K562 (cell line): ENCODE data around the gene QKI. TPM values are rescaled to one million over a fixed set of nuclear protein-coding genes. Genes with fewer than 3 reads are reported as not detected.

Experiments used
- ATAC-seq: fragments of 200-7000 bp; cut with Tn5 transposase; 3 replicates; pipeline ENCODE4 v1.9.1; 2020; ENCODE audit warnings: moderate library complexity
- BruUV-seq: library from RNA; stranded (reverse); fragments of 400-500 nt; replicated peaks from 2 replicates; lab custom pipeline; 2021; lab: Mats Ljungman, UMichigan
- CTCF ChIA-PET: fragments of 300-600 bp; formaldehyde crosslinking; extraction: SDS; loops from one replicate; lab custom pipeline; 2021; ENCODE audit warnings: low intra/inter-chr PET ratio; lab: Yijun Ruan, JAX
- POLR2A ChIA-PET: fragments of 300-600, 350-650 bp; sonication (Branson Sonifier 250); formaldehyde crosslinking; extraction: SDS; loops from one replicate; lab custom pipeline; 2021; ENCODE audit warnings: antibody characterized with exemption, inconsistent platforms; lab: Yijun Ruan, JAX
- DNase-seq, 4 experiments: peaks; one replicate each; pipeline versions ENCODE4 v3.0.0 to v3.0.0-alpha.2; 2011 to 2018; ENCODE audit warnings: low spot score in 3 of 4, mixed read lengths in 3 of 4; ENCODE audit errors: extremely low read depth in 1 of 4
- FAIRE-seq: peaks from 2 replicates; lab custom pipeline; 2011; peaks lifted over from hg19 to GRCh38; lab: Jason Lieb, UNC
- H2AFZ ChIP-seq: 2 replicates; pipeline ENCODE4 v1.6.0; 2011; ENCODE audit warnings: low read depth, low read length, control low read depth, inconsistent platforms
- H3K27ac ChIP-seq: fragments of 200-600 bp; 3 replicates; pipeline ENCODE4 v1.8.0; 2011; ENCODE audit warnings: low read depth, mild to moderate bottlenecking, control low read depth, inconsistent platforms, low read length, moderate library complexity, mixed read lengths; ENCODE audit errors: extremely low read depth
- H3K27me3 ChIP-seq, 2 experiments: fragments of 300-600 bp in 1 of 2; 2 replicates in 1 of 2; 3 replicates in 1 of 2; pipeline versions ENCODE4 v1.6.0 to v1.8.0; 2011; ENCODE audit warnings: inconsistent platforms in 2 of 2, low read length in 2 of 2, mild to moderate bottlenecking in 1 of 2, mixed read lengths in 1 of 2, moderate library complexity in 1 of 2; ENCODE audit not compliant: control insufficient read depth in 2 of 2, insufficient read depth in 2 of 2
- H3K36me3 ChIP-seq: fragments of 300-600 bp; 3 replicates; pipeline ENCODE4 v1.8.0; 2011; ENCODE audit warnings: mild to moderate bottlenecking, low read length, inconsistent platforms; ENCODE audit not compliant: control insufficient read depth, insufficient read depth
- H3K4me1 ChIP-seq, 2 experiments: fragments of 200-600 bp in 1 of 2; replicated peaks in 1 of 2; 2 replicates in 1 of 2; 3 replicates in 1 of 2; pipeline versions ENCODE4 v1.5.1 to v1.8.0; 2011; ENCODE audit warnings: inconsistent platforms in 2 of 2, low read length in 2 of 2, mild to moderate bottlenecking in 1 of 2, mixed read lengths in 1 of 2, moderate library complexity in 1 of 2; ENCODE audit not compliant: control insufficient read depth in 2 of 2, insufficient read depth in 2 of 2
- H3K4me2 ChIP-seq: 2 replicates; pipeline ENCODE4 v1.6.1; 2011; ENCODE audit warnings: low read length, control low read depth, inconsistent platforms, mixed read lengths; ENCODE audit not compliant: insufficient read depth
- H3K4me3 ChIP-seq: fragments of 200-600 bp; sonication (generic), shearing (Covaris generic); 2 replicates; pipeline ENCODE4 v1.5.1; 2016; ENCODE audit warnings: control low read depth, inconsistent platforms
- H3K79me2 ChIP-seq: fragments of 200-600 bp; 3 replicates; pipeline ENCODE4 v1.8.0; 2011; ENCODE audit warnings: low read length, inconsistent platforms; ENCODE audit not compliant: control insufficient read depth, insufficient read depth
- H3K9ac ChIP-seq, 2 experiments: 2 replicates each; pipeline versions ENCODE4 v1.6.0 to v1.6.1; 2011; ENCODE audit warnings: low read depth in 2 of 2, low read length in 2 of 2, control low read depth in 1 of 2, inconsistent platforms in 1 of 2, mild to moderate bottlenecking in 1 of 2, mixed read lengths in 1 of 2; ENCODE audit not compliant: insufficient read depth in 1 of 2
- H3K9me1 ChIP-seq: one replicate; pipeline ENCODE4 v1.6.0; 2011; ENCODE audit warnings: inconsistent platforms, mild to moderate bottlenecking, low read length, moderate library complexity; ENCODE audit not compliant: control insufficient read depth, insufficient read depth
- H3K9me3 ChIP-seq: replicated peaks from 2 replicates; pipeline ENCODE4 v1.5.1; 2011; ENCODE audit warnings: low read depth, low read length, inconsistent platforms; ENCODE audit not compliant: control insufficient read depth, insufficient read depth
- H4K20me1 ChIP-seq: replicated peaks from 2 replicates; pipeline ENCODE4 v1.6.1; 2011; ENCODE audit warnings: low read length, inconsistent platforms, mixed read lengths; ENCODE audit not compliant: control insufficient read depth, insufficient read depth
- BMI1 ChIP-seq: fragments of 150-350 bp; IDR thresholded peaks from 2 replicates; pipeline ENCODE4 v1.6.1; 2014; ENCODE audit warnings: low read length
- IRF2 ChIP-seq: sonication (generic); formaldehyde crosslinking; IDR thresholded peaks from 2 replicates; pipeline ENCODE4 v1.8.1; 2022; ENCODE audit warnings: mild to moderate bottlenecking, missing genetic modification reagents
- JUND ChIP-seq, 2 experiments: IDR thresholded peaks; 2 replicates in 1 of 2; 3 replicates in 1 of 2; pipeline ENCODE4 v1.6.1; 2011; ENCODE audit warnings: borderline replicate concordance in 2 of 2, low read depth in 2 of 2, low read length in 2 of 2, improper control_type of control experiment in 1 of 2, missing biosample characterization in 1 of 2, missing genetic modification characterization in 1 of 2, missing genetic modification reagents in 1 of 2
- MTF1 ChIP-seq: fragments of 250-450 bp; sonication (Bioruptor Pico); IDR thresholded peaks from 2 replicates; pipeline ENCODE4 v1.9.0; 2021; ENCODE audit warnings: moderate library complexity, mild to moderate bottlenecking, inconsistent platforms, borderline replicate concordance
- MYC ChIP-seq, 2 experiments: fragments of 250-450 bp in 1 of 2; sonication (Bioruptor Pico) in 1 of 2; IDR thresholded peaks; 2 replicates each; pipeline versions ENCODE4 v1.5.1 to v1.6.1; 2012 to 2021; ENCODE audit warnings: low read depth in 2 of 2, borderline replicate concordance in 1 of 2, improper control_type of control experiment in 1 of 2, low read length in 1 of 2, mild to moderate bottlenecking in 1 of 2, moderate library complexity in 1 of 2
- NCOA4 ChIP-seq: fragments of 450-650 bp; IDR thresholded peaks from 2 replicates; pipeline ENCODE4 v1.6.1; 2018; ENCODE audit warnings: mild to moderate bottlenecking; ENCODE audit not compliant: partially characterized antibody
- NR1H2 ChIP-seq: sonication (generic); formaldehyde crosslinking; IDR thresholded peaks from 2 replicates; pipeline ENCODE4 v1.4.0; 2020; ENCODE audit warnings: mild to moderate bottlenecking, missing genetic modification reagents
- POLR2G ChIP-seq: fragments of 200-400 bp; formaldehyde crosslinking; IDR thresholded peaks from 2 replicates; pipeline ENCODE4 v1.6.1; 2017; ENCODE audit warnings: low read depth, mild to moderate bottlenecking, antibody characterized with exemption, low read length, moderate library complexity
- WGBS: fragments of 100-300 bp; shearing (Covaris generic); methylation state at CpG from one replicate; pipeline ENCODE4 v1.1.6; 2016; ENCODE audit warnings: low coverage, mixed read lengths; ENCODE audit not compliant: insufficient coverage; ENCODE audit errors: missing lambda C conversion rate; 5-methylcytosine and 5-hydroxymethylcytosine counted together
- in situ Hi-C: fragments of 300-500 bp; cut with MboI; formaldehyde crosslinking; loops from 4 replicates; pipeline ENCODE4 v1.15.0; 2018; ENCODE audit warnings: inconsistent platforms, mixed read lengths
- intact Hi-C: fragments of 100-400 bp; cut with micrococcal nuclease; formaldehyde crosslinking; loops from 2 replicates; pipeline ENCODE4 v1.14.2; 2022
- polyA plus RNA-seq, 8 experiments: library from polyadenylated mRNA; depleted of rRNA in 4 of 8; stranded (reverse) in 5 of 8; unstranded in 3 of 8; fragments of >200 nt; fragmentation: Nextera tagmentation in 2 of 8; fragmentation: Illumina TruSeq in 1 of 8; extraction: Ambion mirVana in 2 of 8; extraction: Trizol in 1 of 8; gene quantifications; 2 replicates each; pipeline versions ENCODE4 v1.2.1 to v1.2.3, GENCODE V29; 2011 to 2014; ENCODE audit warnings: inconsistent platforms in 1 of 8, missing spikeins in 1 of 8
- total RNA-seq, 7 experiments: library from RNA; depleted of rRNA in 6 of 7; stranded (reverse); fragments of >200 nt in 6 of 7; fragmentation: Illumina TruSeq in 2 of 7; extraction: Trizol in 2 of 7; gene quantifications; 2 replicates each; pipeline versions ENCODE4 v1.2.1 to v1.2.3, GENCODE V29; 2011 to 2021; ENCODE audit warnings: low replicate concordance in 1 of 7
- TF ChIP-seq, protein P1 (sequence below), 2 experiments: fragments of 450-650 bp; IDR thresholded peaks; 2 replicates each; pipeline ENCODE4 v1.6.1; 2016

The QKI gene
- total and polyA plus RNA-seq, 9 of the 15 experiments (the other 6 are each of a cell fraction or from before 2014, with no cell fraction given) = 20.4 to 215 (median 123) TPM

DNA sequence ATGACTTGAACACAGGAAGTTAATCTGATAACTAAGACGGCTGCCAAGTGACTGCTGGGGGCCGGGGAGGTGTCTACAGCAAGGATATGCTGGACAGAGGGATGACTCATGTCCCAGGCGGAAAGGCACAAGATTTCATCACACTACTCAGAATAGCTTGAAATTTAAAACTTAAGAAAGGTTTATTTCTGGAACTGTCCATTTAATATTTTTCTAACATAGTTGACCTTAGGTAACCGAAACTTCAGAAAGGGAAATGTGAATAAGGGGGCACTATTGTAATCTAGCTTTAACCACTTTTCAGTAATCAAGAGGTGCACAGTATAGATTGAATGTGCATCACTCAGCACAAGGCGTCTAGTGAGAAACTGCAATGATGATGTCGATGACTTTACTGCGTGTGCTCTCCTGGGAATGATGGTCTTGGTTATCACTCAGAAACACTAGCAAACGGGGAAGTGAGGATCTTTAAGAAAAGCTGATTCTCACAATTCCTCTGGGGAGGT, 171.5 kb downstream of the QKI start (continued):
- TF ChIP-seq, protein P1, sequence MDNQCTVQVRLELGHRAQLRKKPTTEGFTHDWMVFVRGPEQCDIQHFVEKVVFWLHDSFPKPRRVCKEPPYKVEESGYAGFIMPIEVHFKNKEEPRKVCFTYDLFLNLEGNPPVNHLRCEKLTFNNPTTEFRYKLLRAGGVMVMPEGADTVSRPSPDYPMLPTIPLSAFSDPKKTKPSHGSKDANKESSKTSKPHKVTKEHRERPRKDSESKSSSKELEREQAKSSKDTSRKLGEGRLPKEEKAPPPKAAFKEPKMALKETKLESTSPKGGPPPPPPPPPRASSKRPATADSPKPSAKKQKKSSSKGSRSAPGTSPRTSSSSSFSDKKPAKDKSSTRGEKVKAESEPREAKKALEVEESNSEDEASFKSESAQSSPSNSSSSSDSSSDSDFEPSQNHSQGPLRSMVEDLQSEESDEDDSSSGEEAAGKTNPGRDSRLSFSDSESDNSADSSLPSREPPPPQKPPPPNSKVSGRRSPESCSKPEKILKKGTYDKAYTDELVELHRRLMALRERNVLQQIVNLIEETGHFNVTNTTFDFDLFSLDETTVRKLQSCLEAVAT (IDR thresholded peaks at IDR 0.05) = no peak

DNA sequence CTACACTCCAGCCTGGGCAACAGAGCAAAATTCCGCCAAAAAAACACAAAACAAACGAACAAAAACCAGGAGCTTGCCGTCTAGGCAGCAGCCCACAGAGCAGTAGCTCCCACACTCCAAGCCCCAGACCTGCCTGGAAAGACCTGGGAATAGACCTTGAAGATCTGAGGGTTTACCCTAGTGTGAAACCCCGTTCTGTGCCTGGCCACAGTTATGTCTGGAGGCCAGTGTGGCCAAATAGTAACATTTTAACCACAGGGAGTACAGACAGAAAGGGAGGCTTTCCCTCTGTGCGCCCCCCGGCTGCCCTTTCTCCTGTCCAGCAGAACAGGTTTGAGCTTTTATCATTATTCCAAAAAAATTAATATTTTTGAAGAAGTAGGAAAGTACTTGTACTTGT, 172.4 kb downstream of the QKI start:
- Histone ChIP-seq H3K79me2 (no peaks in the 10 kb centered on the region), H2AFZ (peak overlapping the region; percentile 15; the same call in 1 of the 2 replicates), H3K36me3 (no peaks in the 10 kb centered on the region), H3K27ac (peak overlapping the region; percentile 79), H3K4me1 (peaks cover 10 to 19% of the 10 kb centered on the region in 2 experiments; a peak in 4 of 5 replicates), H3K9ac (no peak overlapping the region), H4K20me1 (no peaks in the 10 kb centered on the region), H3K27me3 (no peaks in the 10 kb centered on the region), H3K4me2 (no peak overlapping the region), H3K9me1 (no peaks in the 10 kb centered on the region)
- POLR2A ChIA-PET = interaction anchor here (0.6 to 1.1 kb wide), 2 partner anchors 12 to 30 kb away, joined by 3 to 4 read pairs; no protein-coding TSS in a partner anchor
- no TSS peak for BruUV-seq
- intact Hi-C loops = loop anchor here (10.0 kb wide), 1 partner anchor 368 kb away; no protein-coding TSS in a partner anchor
- CTCF ChIA-PET = no interaction called here
- in situ Hi-C loops = no loop called here
- no peak for DNase-seq
- no peak for ATAC-seq
- WGBS = 85% methylated on average over 6 of the region's 6 CpGs
- TF ChIP-seq MYC (IDR thresholded peaks at IDR 0.05; ENCODE audit: low read depth, low read length) (no peak), MYC (CRISPR knock-in tag; IDR thresholded peaks at IDR 0.05; ENCODE audit: borderline replicate concordance, low read depth) (no peak), MTF1 (CRISPR knock-in tag) (no peak), NR1H2 (CRISPR knock-in tag) (no peak), IRF2 (CRISPR knock-in tag) (no peak), BMI1 (no peak), JUND (IDR thresholded peaks at IDR 0.05; ENCODE audit: borderline replicate concordance, low read depth, low read length) (no peak), JUND (tag; IDR thresholded peaks at IDR 0.05; ENCODE audit: borderline replicate concordance, low read depth, low read length) (no peak), POLR2G (peak; percentile 36; the same call in 1 of the 2 replicates), NCOA4 (no peak)
- TF ChIP-seq, all 486 proteins: peak for 1
- no peak for FAIRE-seq
- Histone ChIP-seq H3K4me3 (no peak overlapping the region), H3K9me3 (peaks cover 5% of the 10 kb centered on the region; the same call in 1 of the 2 replicates)
